MM.1S (cell line): ENCODE measurements around the gene GP5.

ENCODE experiments used
- DNase-seq: peaks from one replicate; pipeline ENCODE4 v3.0.0-alpha.2; 2015
- H2AFZ ChIP-seq: fragments of 300-600 bp; sonication (generic); 2 replicates; pipeline ENCODE4 v1.6.0; 2016; ENCODE audit warnings: antibody characterized with exemption, low read length
- H3F3A ChIP-seq: fragments of 300-600 bp; sonication (generic); 2 replicates; pipeline ENCODE4 v1.6.1; 2016; ENCODE audit warnings: mild to moderate bottlenecking, antibody characterized with exemption, low read length, moderate library complexity, mixed read lengths; ENCODE audit not compliant: insufficient read depth
- H3K27ac ChIP-seq: fragments of 300-600 bp; sonication (generic); 2 replicates; pipeline ENCODE4 v1.5.1; 2016; ENCODE audit warnings: mild to moderate bottlenecking, low read length
- H3K27me3 ChIP-seq: fragments of 300-600 bp; sonication (generic); replicated peaks from 2 replicates; pipeline ENCODE4 v1.6.0; 2016; ENCODE audit warnings: low read length; ENCODE audit not compliant: insufficient read depth
- H3K36me3 ChIP-seq: fragments of 300-600 bp; sonication (generic); replicated peaks from 2 replicates; pipeline ENCODE4 v1.6.1; 2016; ENCODE audit warnings: mild to moderate bottlenecking, low read length, mixed read lengths; ENCODE audit not compliant: insufficient read depth
- H3K4me1 ChIP-seq: fragments of 300-600 bp; sonication (generic); 2 replicates; pipeline ENCODE4 v1.6.1; 2016; ENCODE audit warnings: low read length, mixed read lengths
- H3K4me2 ChIP-seq: fragments of 300-600 bp; sonication (generic); 2 replicates; pipeline ENCODE4 v1.6.0; 2016; ENCODE audit warnings: low read depth, low read length
- H3K4me3 ChIP-seq: fragments of 300-600 bp; sonication (generic); 2 replicates; pipeline ENCODE4 v1.5.1; 2016; ENCODE audit warnings: low read length, mixed read lengths
- H3K79me2 ChIP-seq: fragments of 300-600 bp; sonication (generic); 2 replicates; pipeline ENCODE4 v1.6.1; 2016; ENCODE audit warnings: mixed run types, low read length, mixed read lengths
- H3K9ac ChIP-seq: fragments of 300-600 bp; sonication (generic); 2 replicates; pipeline ENCODE4 v1.6.1; 2016; ENCODE audit warnings: low read length, mixed read lengths
- H3K9me2 ChIP-seq: fragments of 300-600 bp; sonication (generic); replicated peaks from 2 replicates; pipeline ENCODE4 v1.6.1; 2016; ENCODE audit warnings: mild to moderate bottlenecking, low read length, mixed read lengths; ENCODE audit not compliant: insufficient read depth
- H3K9me3 ChIP-seq: fragments of 300-600 bp; sonication (generic); replicated peaks from 2 replicates; pipeline ENCODE4 v1.6.1; 2016; ENCODE audit warnings: mild to moderate bottlenecking, low read length, mixed read lengths; ENCODE audit not compliant: insufficient read depth
- H4K20me1 ChIP-seq: fragments of 300-600 bp; sonication (generic); 2 replicates; pipeline ENCODE4 v1.6.1; 2016; ENCODE audit warnings: mild to moderate bottlenecking, low read length, moderate library complexity, mixed read lengths; ENCODE audit not compliant: insufficient read depth
- EZH2 ChIP-seq: fragments of 300-600 bp; sonication (generic); optimal IDR thresholded peaks from 2 replicates; pipeline ENCODE3; 2017; ENCODE audit warnings: low read depth, mild to moderate bottlenecking, antibody characterized with exemption, low read length, mixed read lengths
- EZH2phosphoT487 ChIP-seq: fragments of 300-600 bp; sonication (generic); IDR thresholded peaks from 2 replicates; pipeline ENCODE4 v1.6.1; 2018; ENCODE audit warnings: antibody characterized with exemption, low read length
- TF ChIP-seq, protein P1 (sequence below): fragments of 300-600 bp; sonication (generic); IDR thresholded peaks from 2 replicates; pipeline ENCODE4 v1.5.1; 2016; ENCODE audit warnings: antibody characterized with exemption, low read length, mixed read lengths

GP5 gene

DNA sequence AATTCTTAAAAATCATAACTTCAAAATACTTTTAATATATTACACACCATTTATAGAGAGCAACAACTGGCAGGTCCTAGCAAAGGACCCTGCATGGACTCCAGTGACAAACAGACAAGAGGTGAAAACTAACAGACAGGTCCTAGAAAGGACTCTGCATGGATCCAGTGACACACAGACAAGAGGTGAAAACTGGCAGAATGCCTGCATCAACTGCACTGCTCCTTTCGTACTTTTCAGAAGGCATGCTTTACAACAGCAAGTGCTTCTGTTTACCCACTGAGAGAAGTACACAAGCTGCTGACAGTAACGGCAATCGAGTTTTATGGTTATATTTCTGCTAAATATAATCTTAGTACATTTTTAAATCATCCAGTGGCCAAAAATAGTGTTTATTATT is 24.3 kb upstream of the GP5 start:
- Histone ChIP-seq H4K20me1 (no peaks in the 10 kb centered on the region), H3K9me3 (no peaks in the 10 kb centered on the region)

DNA sequence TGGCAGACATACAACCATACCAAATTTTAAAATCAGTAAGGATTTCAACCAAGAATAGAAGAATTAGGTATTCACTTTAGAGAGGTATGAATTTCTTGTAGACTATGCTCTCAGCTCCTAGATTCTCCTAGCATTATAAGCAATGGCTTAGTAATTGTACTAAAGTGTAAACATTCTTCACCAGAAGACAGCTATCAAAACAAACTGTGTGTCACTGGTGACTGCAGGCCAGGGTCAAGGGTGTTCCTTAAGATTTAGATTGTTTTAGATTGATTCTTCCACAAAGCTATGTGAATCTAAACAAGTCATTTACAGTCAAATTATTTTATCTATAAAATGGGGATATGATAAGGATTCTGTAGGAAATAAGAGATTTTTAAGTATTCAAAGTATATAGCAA is 23.1 kb upstream of the GP5 start:
- Histone ChIP-seq H3K4me2 (no peak overlapping the region), H3K27me3 (no peaks in the 10 kb centered on the region), H3K9ac (no peak overlapping the region), H3K4me1 (no peaks in the 10 kb centered on the region), H4K20me1 (no peaks in the 10 kb centered on the region), H3K9me2 (no peaks in the 10 kb centered on the region), H3K79me2 (no peaks in the 10 kb centered on the region), H3F3A (no peaks in the 10 kb centered on the region), H3K36me3 (peaks cover 7% of the 10 kb centered on the region; the same call in 1 of the 2 replicates), H2AFZ (no peak overlapping the region), H3K27ac (no peak overlapping the region), H3K9me3 (no peaks in the 10 kb centered on the region), H3K4me3 (no peak overlapping the region)
- no peak for TF ChIP-seq EZH2
- no peak for TF ChIP-seq EZH2phosphoT487
- TF ChIP-seq, protein P1, sequence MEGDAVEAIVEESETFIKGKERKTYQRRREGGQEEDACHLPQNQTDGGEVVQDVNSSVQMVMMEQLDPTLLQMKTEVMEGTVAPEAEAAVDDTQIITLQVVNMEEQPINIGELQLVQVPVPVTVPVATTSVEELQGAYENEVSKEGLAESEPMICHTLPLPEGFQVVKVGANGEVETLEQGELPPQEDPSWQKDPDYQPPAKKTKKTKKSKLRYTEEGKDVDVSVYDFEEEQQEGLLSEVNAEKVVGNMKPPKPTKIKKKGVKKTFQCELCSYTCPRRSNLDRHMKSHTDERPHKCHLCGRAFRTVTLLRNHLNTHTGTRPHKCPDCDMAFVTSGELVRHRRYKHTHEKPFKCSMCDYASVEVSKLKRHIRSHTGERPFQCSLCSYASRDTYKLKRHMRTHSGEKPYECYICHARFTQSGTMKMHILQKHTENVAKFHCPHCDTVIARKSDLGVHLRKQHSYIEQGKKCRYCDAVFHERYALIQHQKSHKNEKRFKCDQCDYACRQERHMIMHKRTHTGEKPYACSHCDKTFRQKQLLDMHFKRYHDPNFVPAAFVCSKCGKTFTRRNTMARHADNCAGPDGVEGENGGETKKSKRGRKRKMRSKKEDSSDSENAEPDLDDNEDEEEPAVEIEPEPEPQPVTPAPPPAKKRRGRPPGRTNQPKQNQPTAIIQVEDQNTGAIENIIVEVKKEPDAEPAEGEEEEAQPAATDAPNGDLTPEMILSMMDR: no peak
- DNase-seq: no peak

More for the DNA sequence above, 24.3 kb upstream of the GP5 start:
- Histone ChIP-seq H2AFZ (no peak overlapping the region), H3K79me2 (no peaks in the 10 kb centered on the region), H3K9me2 (no peaks in the 10 kb centered on the region), H3K4me1 (no peaks in the 10 kb centered on the region), H3K4me2 (no peak overlapping the region), H3K9ac (no peak overlapping the region), H3F3A (no peaks in the 10 kb centered on the region), H3K27ac (no peak overlapping the region), H3K36me3 (peaks cover 7% of the 10 kb centered on the region; the same call in 1 of the 2 replicates), H3K4me3 (no peak overlapping the region), H3K27me3 (no peaks in the 10 kb centered on the region)
- no peak for DNase-seq
- TF ChIP-seq EZH2 (no peak), EZH2phosphoT487 (no peak)
- TF ChIP-seq, protein P1: no peak

DNA sequence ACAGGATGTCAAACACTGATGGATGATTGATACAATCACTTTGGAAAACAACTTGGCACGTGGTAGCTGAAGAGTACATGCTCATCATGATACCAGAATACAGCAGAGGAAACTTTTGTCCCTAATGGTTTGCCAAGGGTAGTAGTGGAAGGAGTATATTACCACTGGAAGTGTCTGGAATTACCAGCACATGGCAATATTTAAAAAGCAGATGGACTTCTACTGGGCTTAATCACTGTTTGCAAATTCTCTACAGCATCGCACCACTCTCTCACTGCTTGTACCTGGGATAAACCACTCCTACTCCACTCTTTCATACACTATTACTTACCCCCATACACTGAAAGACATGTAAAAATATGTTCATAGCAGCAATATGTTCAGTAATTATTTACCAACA is 19.6 kb upstream of the GP5 start:
- TF ChIP-seq EZH2: no peak
- TF ChIP-seq, protein P1: no peak
- TF ChIP-seq EZH2phosphoT487: no peak
- H3F3A ChIP-seq: no peaks in the 10 kb centered on the region

More for the DNA sequence above, 19.6 kb upstream of the GP5 start:
- H4K20me1 ChIP-seq: no peaks in the 10 kb centered on the region
- H3K9ac ChIP-seq: no peak overlapping the region
- no peak overlapping the region for H2AFZ ChIP-seq
- H3K9me2 ChIP-seq: no peaks in the 10 kb centered on the region
- H3K4me2 ChIP-seq: no peak overlapping the region
- H3K27ac ChIP-seq: no peak overlapping the region
- H3K4me1 ChIP-seq: no peaks in the 10 kb centered on the region
- no peaks in the 10 kb centered on the region for H3K79me2 ChIP-seq
- H3K27me3 ChIP-seq: no peaks in the 10 kb centered on the region
- no peaks in the 10 kb centered on the region for H3K9me3 ChIP-seq
- H3K36me3 ChIP-seq: no peaks in the 10 kb centered on the region
- no peak for DNase-seq
- no peak overlapping the region for H3K4me3 ChIP-seq
